HG02678 (cell line): Measurements from ENCODE around the gene OR10G6.
"Not testable (repeated sequence)": the region's sequence is repeated elsewhere in the genome, so short reads cannot be mapped to it uniquely, and the experiment has no call there.

Experiments used
- ATAC-seq: cut with Tn5 transposase; IDR thresholded peaks from one replicate; pipeline ENCODE4 v1.9.1; 2021; ENCODE audit warnings: mild to moderate bottlenecking, moderate library complexity; ENCODE audit not compliant: unreplicated experiment

Gene OR10G6, protein sequence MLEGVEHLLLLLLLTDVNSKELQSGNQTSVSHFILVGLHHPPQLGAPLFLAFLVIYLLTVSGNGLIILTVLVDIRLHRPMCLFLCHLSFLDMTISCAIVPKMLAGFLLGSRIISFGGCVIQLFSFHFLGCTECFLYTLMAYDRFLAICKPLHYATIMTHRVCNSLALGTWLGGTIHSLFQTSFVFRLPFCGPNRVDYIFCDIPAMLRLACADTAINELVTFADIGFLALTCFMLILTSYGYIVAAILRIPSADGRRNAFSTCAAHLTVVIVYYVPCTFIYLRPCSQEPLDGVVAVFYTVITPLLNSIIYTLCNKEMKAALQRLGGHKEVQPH

DNA sequence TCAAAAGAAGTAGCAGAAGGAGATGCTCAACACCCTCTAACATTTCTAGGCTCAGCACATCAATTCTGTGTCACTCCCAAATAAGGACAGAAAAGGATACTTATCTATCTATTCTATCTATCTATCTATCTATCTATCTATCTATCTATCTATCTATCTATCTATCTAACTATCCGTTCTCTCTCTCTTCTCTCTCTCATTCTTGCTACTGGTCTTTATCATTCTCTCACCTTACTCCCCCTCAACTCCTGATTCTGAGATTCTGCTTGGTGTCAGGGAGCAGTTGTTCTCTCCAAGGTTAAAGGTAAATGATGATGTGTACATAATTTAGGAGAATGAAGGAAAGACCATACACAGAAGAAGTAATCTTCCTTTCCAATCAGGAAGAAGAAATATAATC lies at the start of gene OR10G6:
TSS of gene OR10G6 (minus strand) at position 43 of the 400 bp plus-strand sequence. CDS start at position 43, 0 bp downstream.
- ATAC-seq = no peak

DNA sequence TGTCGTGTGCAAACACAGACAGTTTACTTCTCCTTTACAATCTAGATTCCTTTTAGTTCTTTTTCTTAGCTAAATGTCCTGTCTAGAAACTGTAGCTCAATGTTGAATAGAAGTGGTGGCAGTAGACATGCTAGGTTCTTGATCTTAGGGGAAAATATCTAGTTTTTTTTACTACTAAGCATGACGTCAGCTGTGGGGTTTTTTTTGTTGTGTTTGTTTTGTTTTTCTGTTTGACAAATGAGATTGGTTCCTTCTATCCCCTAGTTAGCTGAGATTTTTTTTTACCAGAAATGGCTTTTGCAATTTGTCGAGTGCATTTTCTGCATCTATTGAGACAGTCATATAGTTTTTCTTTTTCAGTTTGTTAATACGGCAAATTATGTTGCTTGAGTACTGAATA lies 48.5 kb upstream of the OR10G6 start:
- ATAC-seq = no peak

DNA sequence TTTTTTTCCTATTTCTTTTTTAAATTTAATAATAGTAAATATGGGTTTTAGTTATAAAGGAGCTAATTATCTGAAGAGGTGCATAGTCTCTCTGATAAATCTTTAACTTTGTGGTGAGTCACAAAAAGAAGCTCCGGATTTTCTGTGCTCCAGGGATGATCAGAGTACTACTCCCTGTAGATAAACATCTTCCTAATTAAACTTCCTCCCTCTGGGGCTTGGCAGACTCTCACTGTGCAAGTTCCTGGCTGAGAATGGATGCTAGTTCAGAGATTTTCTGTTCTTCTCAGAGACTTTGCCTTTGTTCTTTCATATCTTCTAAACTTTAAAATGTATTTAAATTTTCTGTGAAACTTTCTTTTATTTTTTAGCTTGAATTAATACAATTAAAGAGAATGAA lies 46.3 kb upstream of the OR10G6 start, which contains the start of gene OR10G7:
TSS of gene OR10G7 (minus strand) at position 72 of the 400 bp plus-strand sequence. CDS start 2,324 bp downstream, outside the sequence.
- no peak for ATAC-seq

DNA sequence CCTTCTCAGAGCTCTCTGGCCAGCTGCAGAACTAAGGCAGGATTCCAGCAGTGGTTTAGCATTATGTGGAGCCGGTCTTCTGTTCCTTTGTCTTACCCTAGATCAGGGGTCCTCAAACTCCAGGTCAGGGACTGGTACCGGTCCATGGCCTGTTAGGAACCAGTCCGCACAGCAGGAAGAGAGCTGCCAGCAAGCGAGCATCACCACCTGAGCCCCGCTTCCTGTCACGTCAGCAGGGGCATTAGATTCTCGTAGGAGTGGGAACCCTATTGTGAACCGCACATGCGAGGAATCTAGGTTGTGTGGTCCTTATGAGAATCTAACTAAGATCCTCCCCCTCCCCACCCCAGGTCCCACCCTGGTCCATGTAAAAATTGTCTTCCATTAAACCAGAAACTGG lies 44.6 kb upstream of the OR10G6 start:
- ATAC-seq = no peak

DNA sequence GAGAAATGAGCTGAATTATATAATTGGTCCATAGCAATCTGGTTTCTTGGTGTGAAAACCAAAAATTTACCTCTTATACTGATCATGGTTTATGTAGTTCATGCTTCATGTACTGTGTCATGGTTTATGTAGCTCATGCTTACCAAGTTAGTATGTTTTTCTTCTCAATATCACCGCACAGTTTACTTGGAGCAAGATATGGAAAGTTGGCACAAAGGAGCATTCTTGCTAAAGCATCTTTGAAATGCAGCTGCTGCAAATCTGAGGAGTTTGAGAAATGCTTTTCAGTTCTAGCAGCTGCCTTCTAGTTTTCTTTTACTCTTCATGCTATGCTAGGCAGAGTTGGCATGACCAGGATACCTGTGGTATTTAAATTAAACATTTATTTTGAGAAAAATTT lies 41.7 kb upstream of the OR10G6 start:
- ATAC-seq = no peak

DNA sequence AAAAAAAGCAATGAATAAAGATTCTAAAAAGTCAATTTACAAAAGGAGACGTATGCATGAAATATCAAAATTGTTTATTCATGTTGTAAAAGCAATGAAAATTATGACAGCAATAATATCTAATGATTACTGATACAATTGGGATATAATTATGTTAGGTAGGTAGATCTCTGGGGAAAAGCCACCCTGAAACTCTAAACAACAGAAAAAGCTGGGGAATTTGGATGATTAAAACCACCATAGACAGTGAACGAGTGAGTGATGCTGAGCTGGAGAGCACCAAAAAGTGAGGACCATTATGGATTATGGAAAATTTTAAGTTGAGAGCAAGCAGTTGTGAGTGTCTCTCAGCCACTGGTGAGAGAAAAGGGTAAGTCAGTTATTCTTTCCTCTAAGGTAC lies 31.5 kb upstream of the OR10G6 start, which contains the start of gene OR10G8:
TSS of gene OR10G8 (plus strand) at position 301 of the 400 bp plus-strand sequence. CDS start 2,825 bp downstream, outside the sequence.
- ATAC-seq = no peak

DNA sequence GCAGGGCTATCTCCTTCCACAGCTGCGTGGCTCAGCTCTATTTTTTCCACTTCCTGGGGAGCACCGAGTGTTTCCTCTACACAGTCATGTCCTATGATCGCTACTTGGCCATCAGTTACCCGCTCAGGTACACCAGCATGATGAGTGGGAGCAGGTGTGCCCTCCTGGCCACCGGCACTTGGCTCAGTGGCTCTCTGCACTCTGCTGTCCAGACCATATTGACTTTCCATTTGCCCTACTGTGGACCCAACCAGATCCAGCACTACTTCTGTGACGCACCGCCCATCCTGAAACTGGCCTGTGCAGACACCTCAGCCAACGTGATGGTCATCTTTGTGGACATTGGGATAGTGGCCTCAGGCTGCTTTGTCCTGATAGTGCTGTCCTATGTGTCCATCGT lies 20.9 kb upstream of the OR10G6 start:
- not testable (repeated sequence) for ATAC-seq

DNA sequence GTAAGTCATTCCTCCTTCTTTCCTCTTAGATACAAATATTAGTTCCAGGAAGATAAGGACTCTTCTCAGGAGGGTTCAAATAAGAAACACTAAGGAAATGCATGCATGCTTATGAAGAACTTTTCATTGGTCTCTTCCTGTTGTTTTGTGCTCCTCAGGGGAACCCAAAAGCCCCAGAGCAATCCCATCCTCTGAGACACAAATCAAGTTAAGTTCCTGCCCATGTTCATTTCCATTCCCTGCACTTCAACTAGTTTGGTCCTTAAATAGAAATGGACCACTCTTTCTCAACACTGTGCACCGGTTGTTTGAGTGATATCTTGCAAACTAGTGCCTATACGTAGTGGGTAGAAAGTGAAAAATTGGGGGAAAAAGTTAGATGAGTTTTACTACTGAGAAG lies 17.7 kb upstream of the OR10G6 start, which contains the start of gene OR10G4:
TSS of gene OR10G4 (plus strand) at position 301 of the 400 bp plus-strand sequence. CDS start 2,578 bp downstream, outside the sequence.
- no peak for ATAC-seq

DNA sequence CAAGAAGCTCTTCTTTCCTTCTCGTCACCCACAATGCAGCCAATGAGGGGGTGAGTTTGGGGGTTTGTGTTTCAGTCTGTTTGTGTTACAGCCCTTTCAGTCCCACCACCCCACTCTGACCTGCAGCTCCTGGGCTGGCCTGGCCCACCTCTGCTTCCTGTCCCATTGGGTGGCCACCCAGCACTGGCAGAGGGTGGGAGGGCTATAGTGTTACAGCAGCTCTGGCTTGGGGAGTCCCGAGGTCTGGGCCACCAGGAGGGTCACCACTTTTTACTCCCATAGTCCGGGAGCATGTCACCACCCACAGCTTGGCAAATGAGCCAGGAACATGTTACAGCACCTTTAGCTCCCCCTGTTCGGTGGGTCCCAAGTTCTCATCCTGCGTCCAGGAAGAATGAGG lies 15.7 kb downstream of the OR10G6 start:
- no peak for ATAC-seq

DNA sequence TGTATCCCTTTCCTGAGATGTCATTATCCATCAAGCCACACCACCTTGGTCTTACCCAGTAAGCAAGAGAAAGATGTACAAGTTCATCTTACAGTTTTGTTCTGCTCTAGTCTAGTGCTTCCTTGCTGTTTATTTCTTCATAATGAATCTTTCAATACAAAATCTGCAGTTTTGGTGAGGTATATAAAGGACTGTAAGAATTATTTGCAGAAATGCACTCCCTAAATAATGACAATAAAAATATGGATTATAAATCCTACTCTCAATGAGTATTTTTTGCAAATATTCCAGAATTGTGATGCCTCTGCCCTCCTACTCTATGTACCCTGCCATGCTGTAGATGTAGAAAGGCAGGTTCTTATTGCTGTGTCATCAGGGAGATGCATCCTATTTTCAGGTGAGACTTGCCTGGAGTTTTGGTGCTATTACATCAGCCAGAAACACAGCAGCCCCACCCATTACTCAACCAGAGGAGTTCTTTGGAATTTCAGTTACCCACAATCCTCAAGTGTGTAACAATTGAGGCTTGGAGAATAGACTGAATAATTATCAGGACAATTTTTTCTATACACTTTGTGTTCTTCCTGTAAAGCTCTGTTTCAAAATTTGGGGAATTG lies 17.1 kb downstream of the OR10G6 start, which contains the start of gene OR10S1:
TSS of gene OR10S1 (minus strand) at position 51 of the 617 bp plus-strand sequence. CDS start 117 bp downstream, outside the sequence.
- ATAC-seq = no peak

DNA sequence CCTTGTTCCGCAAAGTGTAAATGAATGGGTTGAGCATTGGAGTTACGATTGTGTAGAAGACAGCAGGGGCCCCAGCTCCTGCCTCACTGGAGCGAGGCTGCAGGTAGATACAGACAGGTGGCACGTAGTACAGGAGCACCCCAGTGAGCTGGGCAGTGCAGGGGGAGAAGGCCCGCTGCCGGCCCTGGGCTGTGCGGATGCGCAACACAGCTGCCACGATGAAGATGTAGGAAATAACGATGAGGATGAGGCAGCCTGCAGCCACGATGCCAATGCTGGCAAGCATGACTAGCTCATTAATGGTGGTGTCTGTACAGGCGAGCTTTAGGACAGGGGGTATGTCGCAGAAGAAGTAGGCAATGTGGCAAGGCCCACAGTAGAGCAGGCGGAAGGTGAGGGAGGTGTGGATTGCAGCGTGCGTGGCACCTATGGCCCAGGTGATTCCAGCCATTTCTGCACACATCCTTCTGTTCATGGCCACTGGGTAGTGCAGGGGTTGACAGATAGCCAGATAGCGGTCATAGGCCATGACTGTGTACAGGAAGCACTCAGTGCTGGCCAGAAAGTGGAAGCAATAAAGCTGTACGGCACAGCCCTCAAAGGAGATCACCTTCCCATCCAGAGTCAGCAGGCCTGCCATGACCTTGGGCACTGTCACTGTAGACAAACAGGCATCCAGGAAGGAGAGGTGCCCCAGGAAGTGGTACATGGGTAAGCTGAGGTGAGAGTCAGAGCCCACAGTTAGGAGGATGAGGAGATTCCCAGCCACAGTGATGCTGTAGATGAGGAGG lies 18.0 kb downstream of the OR10G6 start:
- ATAC-seq = no peak

DNA sequence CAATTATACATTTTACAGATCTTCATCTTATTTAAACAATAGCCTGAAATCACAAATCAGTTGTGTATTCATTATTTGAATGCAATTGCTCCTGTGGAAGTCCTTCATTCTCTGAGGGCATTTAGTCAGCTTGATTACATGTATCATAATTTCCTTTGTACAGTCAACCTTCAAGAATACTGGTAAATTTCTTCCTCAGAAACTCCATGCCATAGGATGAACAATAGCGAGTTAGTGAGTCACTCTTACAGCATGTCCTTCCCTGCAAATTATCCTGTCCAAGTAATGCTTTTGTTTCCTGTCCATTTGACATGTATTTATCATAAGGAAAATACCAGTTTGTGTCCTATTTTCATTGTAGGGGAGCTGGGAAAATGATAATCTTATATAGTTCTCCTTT lies 21.1 kb downstream of the OR10G6 start:
- ATAC-seq = no peak

DNA sequence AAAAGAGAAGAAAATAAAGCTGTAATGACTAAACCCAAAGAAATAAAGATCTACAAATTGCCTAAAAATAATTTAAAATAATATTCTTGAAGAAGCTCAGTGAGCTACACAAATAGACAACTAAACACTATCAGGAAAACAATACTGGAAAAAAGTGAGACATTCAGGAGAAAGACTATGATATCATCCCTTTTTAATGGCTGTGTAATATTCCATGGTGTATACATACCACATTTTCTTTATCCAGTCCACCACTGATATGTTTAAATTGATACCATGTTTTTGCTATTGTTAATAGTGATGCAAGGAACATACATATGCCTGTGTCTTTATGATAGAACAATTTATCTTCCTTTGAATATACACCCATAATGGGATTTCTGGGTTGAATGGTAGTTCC lies 38.2 kb downstream of the OR10G6 start:
- no peak for ATAC-seq

DNA sequence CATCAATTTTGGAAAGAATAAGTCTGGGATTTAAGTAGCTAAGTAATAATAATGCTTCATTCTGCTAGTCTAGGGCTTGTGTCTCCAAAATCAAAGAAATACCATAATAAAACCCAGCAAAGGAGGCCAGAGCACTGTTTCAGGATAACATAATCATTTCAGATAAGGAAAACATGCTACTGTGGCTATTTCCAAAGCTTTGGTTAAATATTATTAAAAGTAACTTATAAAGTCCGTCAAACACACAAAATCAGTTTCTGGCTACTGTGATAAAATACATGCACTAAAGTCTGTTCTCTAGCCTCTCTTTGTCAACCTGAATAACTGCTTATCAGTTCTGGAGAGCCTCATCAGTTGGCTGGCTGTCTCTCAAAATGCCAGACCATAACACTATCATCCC lies 49.8 kb downstream of the OR10G6 start:
- ATAC-seq = no peak
